Measurements from ENCODE around the gene HCST.

DNA sequence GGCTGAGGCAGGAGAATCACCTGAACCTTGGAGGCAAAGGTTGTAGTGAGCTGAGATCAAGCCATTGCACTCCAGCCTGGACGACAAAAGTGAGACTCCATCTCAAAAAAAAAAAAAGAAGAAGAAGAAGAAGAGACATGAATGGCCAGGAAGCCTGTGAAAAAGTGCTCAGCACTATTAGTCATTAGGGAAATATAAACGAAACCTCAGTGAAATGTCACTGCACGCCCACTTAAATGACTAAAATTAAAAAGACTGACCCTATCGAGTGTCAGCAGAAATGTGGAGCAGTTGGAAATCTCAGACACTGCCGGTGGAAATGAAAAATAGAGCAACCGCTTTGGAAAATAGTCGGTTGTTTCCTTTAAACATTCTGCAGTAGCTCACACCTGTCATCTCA lies 11.3 kb downstream of the HCST start:
- TF ChIP-seq NFRKB (IDR thresholded peaks at IDR 0.05) = no peak
- no peak for TF ChIP-seq FOXA1 (IDR thresholded peaks at IDR 0.05)
- TF ChIP-seq FOXM1 (IDR thresholded peaks at IDR 0.05; ENCODE audit: borderline replicate concordance) = no peak

All from HEK293T (cell line).